Measurements from ENCODE around the gene AAMDC.

DNA sequence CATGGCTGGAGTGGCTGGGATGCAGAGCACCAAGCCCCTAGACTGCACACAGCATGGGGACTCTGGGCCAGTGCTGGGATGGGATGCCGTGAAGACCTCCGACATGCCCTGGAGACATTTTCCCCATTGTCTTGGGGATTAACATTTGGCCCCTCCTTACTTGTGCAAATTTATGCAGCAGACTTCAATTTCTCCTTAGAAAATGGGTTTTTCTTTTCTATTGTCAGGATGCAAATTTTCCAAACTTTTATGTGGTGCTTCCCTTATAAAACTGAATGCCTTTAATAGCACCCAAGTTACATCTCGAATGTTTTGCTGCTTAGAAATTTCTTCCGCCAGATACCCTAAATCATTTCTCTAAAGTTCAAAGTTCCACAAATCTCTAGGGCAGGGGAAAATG lies 29.6 kb upstream of the AAMDC start:
- TF ChIP-seq POLR2A (IDR thresholded peaks at IDR 0.05), result no peak
- TF ChIP-seq, protein P1, sequence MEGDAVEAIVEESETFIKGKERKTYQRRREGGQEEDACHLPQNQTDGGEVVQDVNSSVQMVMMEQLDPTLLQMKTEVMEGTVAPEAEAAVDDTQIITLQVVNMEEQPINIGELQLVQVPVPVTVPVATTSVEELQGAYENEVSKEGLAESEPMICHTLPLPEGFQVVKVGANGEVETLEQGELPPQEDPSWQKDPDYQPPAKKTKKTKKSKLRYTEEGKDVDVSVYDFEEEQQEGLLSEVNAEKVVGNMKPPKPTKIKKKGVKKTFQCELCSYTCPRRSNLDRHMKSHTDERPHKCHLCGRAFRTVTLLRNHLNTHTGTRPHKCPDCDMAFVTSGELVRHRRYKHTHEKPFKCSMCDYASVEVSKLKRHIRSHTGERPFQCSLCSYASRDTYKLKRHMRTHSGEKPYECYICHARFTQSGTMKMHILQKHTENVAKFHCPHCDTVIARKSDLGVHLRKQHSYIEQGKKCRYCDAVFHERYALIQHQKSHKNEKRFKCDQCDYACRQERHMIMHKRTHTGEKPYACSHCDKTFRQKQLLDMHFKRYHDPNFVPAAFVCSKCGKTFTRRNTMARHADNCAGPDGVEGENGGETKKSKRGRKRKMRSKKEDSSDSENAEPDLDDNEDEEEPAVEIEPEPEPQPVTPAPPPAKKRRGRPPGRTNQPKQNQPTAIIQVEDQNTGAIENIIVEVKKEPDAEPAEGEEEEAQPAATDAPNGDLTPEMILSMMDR (IDR thresholded peaks at IDR 0.05), result no peak
